Ishikawa (cell line): ENCODE results near the gene FAM98B.

ENCODE experiments used
- CEBPB ChIP-seq: IDR thresholded peaks from 2 replicates; pipeline ENCODE4 v1.6.1; 2012
- CREB1 ChIP-seq: IDR thresholded peaks from 2 replicates; pipeline ENCODE4 v1.6.1; 2012; ENCODE audit warnings: low read depth
- EGR1 ChIP-seq: IDR thresholded peaks from 2 replicates; pipeline ENCODE4 v1.6.1; 2012
- EP300 ChIP-seq: IDR thresholded peaks from 2 replicates; pipeline ENCODE4 v1.6.1; 2012; ENCODE audit warnings: borderline replicate concordance
- FOXM1 ChIP-seq: IDR thresholded peaks from 2 replicates; pipeline ENCODE4 v1.6.1; 2012; ENCODE audit warnings: low read depth, borderline replicate concordance
- NFIC ChIP-seq: IDR thresholded peaks from 2 replicates; pipeline ENCODE4 v1.6.1; 2012
- RAD21 ChIP-seq: IDR thresholded peaks from 2 replicates; pipeline ENCODE4 v1.6.1; 2012; ENCODE audit warnings: low read depth
- TAF1 ChIP-seq: IDR thresholded peaks from 2 replicates; pipeline ENCODE4 v1.6.1; 2012; ENCODE audit warnings: low read depth, mild to moderate bottlenecking
- TCF12 ChIP-seq: IDR thresholded peaks from 2 replicates; pipeline ENCODE4 v1.6.1; 2012; ENCODE audit warnings: low read depth
- TEAD4 ChIP-seq: IDR thresholded peaks from 2 replicates; pipeline ENCODE4 v1.6.1; 2012
- YY1 ChIP-seq: IDR thresholded peaks from 2 replicates; pipeline ENCODE4 v1.6.1; 2012; ENCODE audit warnings: low read depth
- ZBTB7A ChIP-seq: IDR thresholded peaks from 2 replicates; pipeline ENCODE4 v1.6.1; 2012; ENCODE audit warnings: low read depth
- TF ChIP-seq, protein P1 (sequence below): IDR thresholded peaks from 2 replicates; pipeline ENCODE4 v1.6.1; 2012
- TF ChIP-seq, protein P2 (sequence below): IDR thresholded peaks from 2 replicates; pipeline ENCODE4 v1.6.1; 2012; ENCODE audit warnings: low read depth, mild to moderate bottlenecking
- TF ChIP-seq, protein P3 (sequence below): IDR thresholded peaks from 2 replicates; pipeline ENCODE4 v1.6.1; 2012

The FAM98B gene

DNA sequence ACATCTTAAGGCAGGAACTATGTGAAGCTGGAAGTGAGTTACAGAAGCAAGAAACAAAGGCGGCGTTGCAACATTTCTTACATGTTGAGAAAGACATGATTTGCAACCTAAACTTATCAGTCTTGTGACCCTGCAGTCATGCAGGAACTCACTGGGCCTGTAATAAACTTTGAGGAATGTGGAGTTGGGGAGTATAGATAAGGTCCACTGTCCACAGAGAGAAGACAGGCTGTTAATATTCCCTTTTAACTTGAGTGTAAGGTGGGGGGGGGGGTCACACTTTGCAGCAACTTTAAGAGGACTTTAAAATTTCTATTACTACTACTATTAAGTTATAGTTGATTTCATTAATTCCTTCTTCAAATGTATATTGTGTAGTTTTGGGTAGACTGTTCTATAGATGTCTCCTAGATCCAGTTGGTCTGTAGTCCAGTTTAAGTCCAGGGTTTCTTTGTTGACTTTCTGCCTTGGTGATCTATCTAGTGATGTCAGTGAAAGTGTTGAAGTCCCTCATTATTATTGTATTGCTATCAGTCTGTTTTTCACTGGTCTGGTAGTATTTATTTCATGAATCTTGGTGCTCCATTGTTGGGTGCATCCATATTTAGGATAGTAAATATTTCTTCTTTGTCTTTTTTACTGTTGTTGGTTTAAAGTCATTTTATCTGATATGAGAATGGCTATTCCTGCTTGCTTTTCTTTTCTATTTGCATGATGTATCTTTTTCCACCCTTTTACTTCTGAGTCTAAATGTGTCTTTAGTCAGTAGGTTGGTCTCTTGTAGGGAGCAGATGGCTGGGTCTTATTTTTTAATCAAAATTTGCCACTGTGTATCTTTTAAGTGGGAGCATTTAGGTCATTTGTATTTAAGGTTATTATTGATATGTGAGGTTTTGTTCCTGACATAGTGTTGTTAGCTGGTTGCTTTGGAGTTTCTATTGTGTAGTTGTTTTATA is 15.6 kb upstream of the FAM98B start:
- TF ChIP-seq, protein P1, sequence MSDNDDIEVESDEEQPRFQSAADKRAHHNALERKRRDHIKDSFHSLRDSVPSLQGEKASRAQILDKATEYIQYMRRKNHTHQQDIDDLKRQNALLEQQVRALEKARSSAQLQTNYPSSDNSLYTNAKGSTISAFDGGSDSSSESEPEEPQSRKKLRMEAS: no peak
- TF ChIP-seq EGR1 (no peak), CEBPB (no peak)

DNA sequence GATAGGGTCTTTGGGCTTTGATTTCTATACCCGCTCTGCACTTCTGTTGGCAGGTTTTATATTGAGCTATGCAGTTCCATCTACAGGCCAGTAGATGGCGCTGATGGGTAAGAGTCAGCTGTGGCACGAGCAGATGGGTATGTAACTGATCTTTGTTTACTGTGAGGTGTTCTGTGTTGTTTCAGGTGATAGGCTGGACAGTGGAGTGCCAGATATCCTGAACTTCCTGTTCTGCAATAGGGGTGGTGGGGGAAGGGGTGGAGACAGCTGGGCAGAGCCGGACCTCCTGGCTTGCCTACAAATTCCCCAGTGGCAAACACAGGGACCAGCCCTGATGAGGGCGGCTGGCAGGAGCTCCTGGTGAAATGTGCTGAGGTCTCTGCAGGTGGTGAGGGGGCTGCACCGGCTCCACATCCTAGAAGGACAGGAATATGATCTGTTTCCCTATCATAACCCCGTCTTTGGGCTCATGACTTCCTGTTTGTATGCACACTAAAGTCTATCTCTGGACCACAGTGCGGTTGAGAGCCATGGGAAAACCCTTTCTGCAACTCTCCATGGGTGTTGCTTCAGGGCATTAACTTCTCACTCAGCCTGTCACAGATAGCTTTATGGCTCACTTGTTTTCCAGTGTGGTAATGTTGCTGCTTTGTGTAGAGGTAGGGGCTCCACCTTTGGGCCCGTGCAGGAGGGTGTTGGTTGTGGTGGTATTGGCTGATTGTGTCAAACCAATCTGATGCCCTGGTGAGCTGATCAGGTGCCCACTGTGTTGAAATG is 13.4 kb upstream of the FAM98B start:
- TF ChIP-seq ZBTB7A (no peak), RAD21 (peak; percentile 79)

DNA sequence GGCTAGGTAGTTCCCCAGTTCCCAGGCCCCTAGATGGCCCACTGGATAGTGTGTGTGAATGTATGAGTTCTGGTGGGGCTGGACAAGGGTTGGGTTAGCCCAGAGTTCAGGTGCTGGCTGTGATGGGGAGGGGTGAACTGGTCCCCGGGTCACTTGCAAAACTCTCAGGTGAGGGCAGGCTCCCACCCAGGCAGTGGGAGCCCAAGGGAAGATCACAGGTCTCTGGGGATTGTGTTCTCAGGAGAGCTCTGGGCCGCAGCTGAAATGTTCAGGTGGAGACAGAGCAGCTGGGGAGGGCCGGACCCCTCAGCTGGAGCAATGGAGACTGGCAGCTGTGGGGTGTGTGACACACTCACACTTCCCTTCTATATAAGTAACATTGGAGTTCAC is 12.8 kb upstream of the FAM98B start:
- TF ChIP-seq RAD21 (no peak), CREB1 (no peak), EGR1 (no peak), CEBPB (no peak), ZBTB7A (no peak)
- TF ChIP-seq, protein P1: no peak

DNA sequence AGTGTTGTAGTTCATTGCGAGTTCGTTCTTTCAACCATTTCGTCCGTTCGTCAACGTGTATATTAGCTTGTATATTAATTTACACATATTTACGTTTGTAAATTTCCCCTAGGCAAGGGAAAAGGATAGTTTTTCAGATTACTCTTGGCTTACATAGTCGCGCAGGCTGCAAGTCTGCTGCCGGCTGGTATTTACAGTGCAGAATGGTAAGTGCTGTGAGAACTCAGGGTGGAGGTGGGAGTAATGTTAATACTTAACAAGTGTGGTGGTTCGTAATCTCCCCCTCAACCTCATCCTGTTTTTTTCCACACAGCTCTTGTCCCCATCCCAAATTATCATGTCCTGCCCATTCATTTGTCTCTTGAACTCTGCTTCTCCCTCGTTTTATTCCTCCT is 766 bp downstream of the FAM98B start:
- TF ChIP-seq, protein P2, sequence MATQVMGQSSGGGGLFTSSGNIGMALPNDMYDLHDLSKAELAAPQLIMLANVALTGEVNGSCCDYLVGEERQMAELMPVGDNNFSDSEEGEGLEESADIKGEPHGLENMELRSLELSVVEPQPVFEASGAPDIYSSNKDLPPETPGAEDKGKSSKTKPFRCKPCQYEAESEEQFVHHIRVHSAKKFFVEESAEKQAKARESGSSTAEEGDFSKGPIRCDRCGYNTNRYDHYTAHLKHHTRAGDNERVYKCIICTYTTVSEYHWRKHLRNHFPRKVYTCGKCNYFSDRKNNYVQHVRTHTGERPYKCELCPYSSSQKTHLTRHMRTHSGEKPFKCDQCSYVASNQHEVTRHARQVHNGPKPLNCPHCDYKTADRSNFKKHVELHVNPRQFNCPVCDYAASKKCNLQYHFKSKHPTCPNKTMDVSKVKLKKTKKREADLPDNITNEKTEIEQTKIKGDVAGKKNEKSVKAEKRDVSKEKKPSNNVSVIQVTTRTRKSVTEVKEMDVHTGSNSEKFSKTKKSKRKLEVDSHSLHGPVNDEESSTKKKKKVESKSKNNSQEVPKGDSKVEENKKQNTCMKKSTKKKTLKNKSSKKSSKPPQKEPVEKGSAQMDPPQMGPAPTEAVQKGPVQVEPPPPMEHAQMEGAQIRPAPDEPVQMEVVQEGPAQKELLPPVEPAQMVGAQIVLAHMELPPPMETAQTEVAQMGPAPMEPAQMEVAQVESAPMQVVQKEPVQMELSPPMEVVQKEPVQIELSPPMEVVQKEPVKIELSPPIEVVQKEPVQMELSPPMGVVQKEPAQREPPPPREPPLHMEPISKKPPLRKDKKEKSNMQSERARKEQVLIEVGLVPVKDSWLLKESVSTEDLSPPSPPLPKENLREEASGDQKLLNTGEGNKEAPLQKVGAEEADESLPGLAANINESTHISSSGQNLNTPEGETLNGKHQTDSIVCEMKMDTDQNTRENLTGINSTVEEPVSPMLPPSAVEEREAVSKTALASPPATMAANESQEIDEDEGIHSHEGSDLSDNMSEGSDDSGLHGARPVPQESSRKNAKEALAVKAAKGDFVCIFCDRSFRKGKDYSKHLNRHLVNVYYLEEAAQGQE: no peak
- TF ChIP-seq RAD21 (no peak), YY1 (no peak), NFIC (no peak), CREB1 (no peak), TEAD4 (no peak), FOXM1 (no peak), TCF12 (no peak), TAF1 (no peak), EGR1 (no peak), CEBPB (no peak), EP300 (no peak), ZBTB7A (no peak)
- TF ChIP-seq, protein P3, sequence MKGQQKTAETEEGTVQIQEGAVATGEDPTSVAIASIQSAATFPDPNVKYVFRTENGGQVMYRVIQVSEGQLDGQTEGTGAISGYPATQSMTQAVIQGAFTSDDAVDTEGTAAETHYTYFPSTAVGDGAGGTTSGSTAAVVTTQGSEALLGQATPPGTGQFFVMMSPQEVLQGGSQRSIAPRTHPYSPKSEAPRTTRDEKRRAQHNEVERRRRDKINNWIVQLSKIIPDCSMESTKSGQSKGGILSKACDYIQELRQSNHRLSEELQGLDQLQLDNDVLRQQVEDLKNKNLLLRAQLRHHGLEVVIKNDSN: no peak
- TF ChIP-seq, protein P1: no peak

DNA sequence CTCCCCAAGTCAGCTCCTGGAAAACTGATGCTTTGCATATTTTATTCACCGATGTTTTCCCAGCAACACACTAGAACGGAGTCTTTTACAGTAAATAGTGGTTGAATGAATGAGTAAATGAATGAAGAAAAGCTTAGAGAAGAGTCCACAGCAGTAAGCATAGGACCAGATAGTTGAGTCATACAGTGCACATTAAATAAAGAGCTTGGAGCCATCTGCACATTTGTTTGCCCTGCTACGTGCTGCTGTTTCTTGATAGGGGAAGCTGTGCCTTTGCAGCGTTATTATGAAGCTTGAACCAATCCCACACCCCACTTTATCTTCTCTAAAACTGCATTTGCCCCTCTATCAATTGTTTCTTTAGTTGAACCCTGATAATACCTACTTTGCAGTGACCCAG is 1.2 kb downstream of the FAM98B start:
- TF ChIP-seq TEAD4 (no peak), RAD21 (no peak), YY1 (no peak)
- TF ChIP-seq, protein P1: no peak

DNA sequence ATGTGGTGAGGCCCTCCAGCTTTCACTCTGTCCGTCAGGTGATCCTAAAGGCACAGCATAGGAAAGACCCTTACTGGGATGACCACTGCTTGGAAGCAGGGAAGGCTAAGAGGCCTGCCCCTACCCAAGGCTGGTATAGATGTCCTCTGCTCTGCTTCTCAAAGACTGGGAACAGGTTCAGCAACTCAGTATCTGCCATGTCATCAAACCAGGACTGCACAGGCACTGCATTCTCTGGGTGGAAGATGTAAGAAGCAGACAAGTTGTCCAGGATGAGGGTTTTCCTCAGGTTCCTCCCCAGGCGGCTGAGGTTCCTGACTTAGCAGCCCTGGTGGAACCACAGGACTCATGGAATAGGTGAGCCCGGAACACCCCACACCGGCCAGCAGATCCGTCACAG is 4.7 kb downstream of the FAM98B start:
- no peak for TF ChIP-seq CEBPB

DNA sequence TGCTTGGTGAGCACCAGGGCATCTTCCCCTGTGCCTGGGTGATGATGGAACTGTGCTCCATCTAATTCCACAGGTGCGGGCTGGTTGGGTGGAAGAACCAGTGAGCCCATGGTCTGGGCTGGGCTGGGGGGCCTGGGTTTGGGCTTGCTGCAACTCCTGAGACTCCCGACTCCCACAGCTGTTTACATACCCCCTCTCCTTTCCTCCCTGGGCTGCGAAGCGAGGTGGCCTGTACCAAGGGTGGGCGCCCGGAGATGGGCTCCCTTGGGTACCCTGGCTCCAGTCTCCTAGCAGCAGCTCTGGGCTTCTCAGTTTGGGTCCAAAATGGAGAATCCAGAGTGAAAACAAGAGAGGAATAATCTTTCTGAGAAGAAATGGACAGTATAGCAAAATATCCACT is 5.6 kb downstream of the FAM98B start:
- TF ChIP-seq EGR1: no peak
- TF ChIP-seq ZBTB7A: no peak
- no peak for TF ChIP-seq TEAD4
- TF ChIP-seq YY1: no peak
- no peak for TF ChIP-seq FOXM1
- no peak for TF ChIP-seq CEBPB
- TF ChIP-seq TCF12: no peak
- no peak for TF ChIP-seq EP300
- TF ChIP-seq, protein P2: no peak
- no peak for TF ChIP-seq TAF1
- TF ChIP-seq, protein P3: no peak
- TF ChIP-seq CREB1: no peak
- TF ChIP-seq RAD21: no peak
- TF ChIP-seq, protein P1: no peak
- no peak for TF ChIP-seq NFIC
